Measurements from ENCODE around the gene CAPS2.

- TF ChIP-seq POLR2A (IDR thresholded peaks at IDR 0.05) (no peak), CTCF (IDR thresholded peaks at IDR 0.05) (no peak), EP300 (IDR thresholded peaks at IDR 0.05) (no peak), POLR2AphosphoS5 (IDR thresholded peaks at IDR 0.05) (no peak)
These were observed 103.0 kb downstream of the CAPS2 start for GRCh38 chr12:75227132-75227531.

All from upper lobe of left lung (tissue), 4 donors.